AG10803 (cell line): ENCODE measurements around the gene CNST.
A peak's percentile ranks its signal among the peaks of the same experiment; 100 is the strongest.
"Not testable (repeated sequence)": the region's sequence is repeated elsewhere in the genome, so short reads cannot be mapped to it uniquely, and the experiment has no call there.

Experiments used
- DNase-seq: peaks from one replicate; pipeline ENCODE4 v3.0.0; 2010; ENCODE audit warnings: low read depth
- H3K4me3 ChIP-seq: 2 replicates; pipeline ENCODE4 v1.5.1; 2011; ENCODE audit warnings: mild to moderate bottlenecking, low read length, control low read depth
- CTCF ChIP-seq: conservative IDR thresholded peaks from 2 replicates; pipeline ENCODE4 v1.5.1; 2011; ENCODE audit warnings: mild to moderate bottlenecking, low read length, control low read depth, inconsistent platforms

The CNST gene

GRCh38 chr1:246567646-246568235 is 1.5 kb downstream of the CNST start:
- peak overlapping the region; percentile 98 for H3K4me3 ChIP-seq
- no peak for TF ChIP-seq CTCF

GRCh38 chr1:246569248-246570238 is 3.3 kb downstream of the CNST start:
- peak overlapping the region; percentile 32 for H3K4me3 ChIP-seq
- no peak for TF ChIP-seq CTCF
- DNase-seq, result peak; percentile 38

More at GRCh38 chr1:246567646-246568235, 1.5 kb downstream of the CNST start:
- DNase-seq, result no peak

DNA sequence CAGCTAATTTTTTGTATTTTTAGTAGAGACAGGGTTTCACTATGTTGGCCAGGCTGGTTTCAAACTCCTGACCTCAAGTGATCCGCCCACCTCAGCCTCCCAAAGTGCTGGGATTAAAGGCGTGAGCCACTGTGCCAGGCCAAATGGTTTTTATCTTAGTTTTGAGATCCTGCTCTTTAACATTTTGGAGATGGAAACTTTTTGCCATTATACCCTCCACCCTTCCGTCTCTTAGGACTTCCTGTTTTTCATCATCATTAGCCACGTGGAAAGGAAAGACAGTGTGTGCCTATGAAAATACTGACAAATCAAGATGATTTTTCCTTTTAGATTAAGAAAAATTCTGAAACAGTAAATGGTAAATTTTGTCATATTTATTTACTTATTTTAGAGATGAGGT is 5.1 kb downstream of the CNST start:
- H3K4me3 ChIP-seq, DNase-seq: not testable (repeated sequence)

DNA sequence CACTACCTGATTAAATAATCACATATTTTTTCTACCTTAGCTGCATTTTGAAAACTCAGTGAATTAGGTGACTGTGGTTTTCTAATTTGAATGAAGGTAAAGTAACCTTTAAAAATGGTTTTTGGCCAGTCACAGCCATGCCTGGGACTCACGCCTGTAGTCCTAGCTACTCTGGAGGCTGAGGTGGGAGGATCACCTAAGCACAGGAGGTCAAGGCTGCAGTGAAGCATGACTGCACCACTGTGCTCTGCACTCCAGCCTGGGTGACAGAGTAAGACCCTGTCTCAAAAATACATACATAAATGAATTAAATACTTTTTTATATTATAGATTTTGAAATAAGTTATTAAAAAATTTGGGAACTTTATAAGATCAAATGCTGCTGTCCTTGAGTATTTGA is 5.7 kb downstream of the CNST start:
- no peak for TF ChIP-seq CTCF
- DNase-seq, result no peak
- no peak overlapping the region for H3K4me3 ChIP-seq

GRCh38 chr1:246572785-246573184 is 6.5 kb downstream of the CNST start:
- no peak for DNase-seq
- TF ChIP-seq CTCF, result no peak
- no peak overlapping the region for H3K4me3 ChIP-seq

DNA sequence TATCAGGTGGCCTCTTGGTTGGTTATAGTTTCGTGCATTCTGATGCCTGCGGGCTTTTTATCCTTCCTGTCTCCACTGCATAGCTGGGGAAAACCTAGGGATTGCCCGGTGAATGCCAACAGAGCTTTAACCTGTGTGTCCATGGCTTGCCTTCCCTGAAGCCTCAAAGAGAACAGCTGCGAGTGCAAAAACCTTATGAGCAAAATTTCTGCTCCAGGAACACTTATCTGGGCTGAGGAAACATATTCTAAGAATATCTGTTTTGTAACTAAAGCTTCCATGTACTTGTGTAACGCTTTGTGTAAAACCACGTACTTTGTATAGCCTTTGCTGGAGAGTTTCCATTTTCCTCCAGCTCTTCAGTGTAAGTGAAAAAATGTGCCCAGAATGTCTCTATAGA is 7.2 kb downstream of the CNST start:
- DNase-seq, result no peak
- no peak overlapping the region for H3K4me3 ChIP-seq
- TF ChIP-seq CTCF, result no peak

DNA sequence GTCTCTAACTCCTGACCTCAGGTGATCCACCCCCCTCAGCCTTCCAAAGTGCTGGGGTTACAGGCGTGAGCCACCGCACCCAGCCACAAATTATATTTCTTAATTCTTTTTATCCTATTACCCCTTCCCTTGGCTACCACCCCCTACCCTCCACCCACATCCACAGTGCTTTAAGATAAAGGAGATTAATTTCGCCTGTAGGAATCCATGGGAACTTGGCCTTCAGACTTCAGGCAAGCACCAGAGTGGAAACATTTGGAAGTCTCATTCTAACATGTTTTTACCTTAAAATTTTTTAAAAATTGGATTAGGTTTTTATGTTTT is 10.4 kb downstream of the CNST start:
- no peak for DNase-seq
- no peak for TF ChIP-seq CTCF
- H3K4me3 ChIP-seq, result no peak overlapping the region
